H1 (cell line): ENCODE measurements around the gene INTS2. TPM values are rescaled to one million over a fixed set of nuclear protein-coding genes. Genes with fewer than 3 reads are reported as not detected.

Experiments
- CTCF ChIA-PET: fragments of 300-600 bp; sonication (Branson Sonifier 250); formaldehyde crosslinking; loops from one replicate; lab custom pipeline; 2021; ENCODE audit not compliant: partially characterized antibody; lab: Charles Lee
- POLR2A ChIA-PET: fragments of 300-600 bp; sonication (Branson Sonifier 250); formaldehyde crosslinking; loops from one replicate; lab custom pipeline; 2021; ENCODE audit warnings: inconsistent platforms; ENCODE audit not compliant: partially characterized antibody; lab: Charles Lee
- DNase-seq, 2 experiments: peaks; one replicate each; pipeline versions ENCODE4 v3.0.0 to v3.0.0-alpha.2; 2010 to 2022; ENCODE audit warnings: low spot score in 2 of 2, low read depth in 1 of 2, mixed read lengths in 1 of 2
- FAIRE-seq: peaks from 2 replicates; lab custom pipeline; 2011; peaks lifted over from hg19 to GRCh38; lab: Jason Lieb, UNC
- H2AFZ ChIP-seq: 2 replicates; pipeline ENCODE4 v1.8.1; 2012; ENCODE audit warnings: low read length, inconsistent platforms
- H2AK5ac ChIP-seq: 2 replicates; pipeline ENCODE4 v1.6.1; 2013; ENCODE audit warnings: low read depth, low read length
- H2BK120ac ChIP-seq: replicated peaks from 2 replicates; pipeline ENCODE3; 2013; ENCODE audit warnings: low read depth, low read length, inconsistent platforms
- H2BK12ac ChIP-seq: 2 replicates; pipeline ENCODE4 v1.6.1; 2013; ENCODE audit warnings: low read depth, low read length
- H2BK15ac ChIP-seq: 2 replicates; pipeline ENCODE4 v1.6.1; 2013; ENCODE audit warnings: low read length
- H2BK20ac ChIP-seq: 2 replicates; pipeline ENCODE4 v1.6.1; 2013; ENCODE audit warnings: low read length
- H2BK5ac ChIP-seq: 2 replicates; pipeline ENCODE4 v1.6.1; 2013; ENCODE audit warnings: low read depth, low read length
- H3K14ac ChIP-seq: 2 replicates; pipeline ENCODE4 v1.6.1; 2013; ENCODE audit warnings: inconsistent platforms; ENCODE audit not compliant: insufficient read length
- H3K18ac ChIP-seq: 2 replicates; pipeline ENCODE4 v1.6.1; 2013; ENCODE audit warnings: low read length; ENCODE audit errors: extremely low read depth
- H3K23ac ChIP-seq: 2 replicates; pipeline ENCODE4 v1.6.1; 2013; ENCODE audit warnings: inconsistent platforms; ENCODE audit not compliant: insufficient read length
- H3K23me2 ChIP-seq: 2 replicates; pipeline ENCODE4 v1.6.1; 2013; ENCODE audit warnings: low read depth, low read length
- H3K27ac ChIP-seq: 2 replicates; pipeline ENCODE4 v1.6.1; 2011; ENCODE audit warnings: low read depth, low read length, inconsistent platforms
- H3K27me3 ChIP-seq, 4 experiments: replicated peaks in 1 of 4; 1 replicate in 1 of 4; 2 replicates in 3 of 4; pipeline versions ENCODE4 v1.6.1 to v1.8.1; 2011 to 2013; ENCODE audit warnings: low read length in 3 of 4, mild to moderate bottlenecking in 3 of 4, inconsistent platforms in 2 of 4, mixed read lengths in 2 of 4, moderate library complexity in 1 of 4; ENCODE audit not compliant: control insufficient read depth in 3 of 4, insufficient read depth in 3 of 4; ENCODE audit errors: extremely low read depth in 1 of 4
- H3K36me3 ChIP-seq, 4 experiments: 2 replicates each; pipeline versions ENCODE4 v1.6.1 to v1.8.1; 2011 to 2013; ENCODE audit warnings: mild to moderate bottlenecking in 4 of 4, low read length in 3 of 4, moderate library complexity in 2 of 4, control low read depth in 1 of 4, inconsistent platforms in 1 of 4; ENCODE audit not compliant: insufficient read depth in 4 of 4, control insufficient read depth in 2 of 4
- H3K4ac ChIP-seq: replicated peaks from 2 replicates; pipeline ENCODE3; 2013; ENCODE audit warnings: low read length, low read depth, mixed read lengths, inconsistent platforms; ENCODE audit not compliant: insufficient read length
- H3K4me1 ChIP-seq, 4 experiments: replicated peaks in 1 of 4; 1 replicate in 1 of 4; 2 replicates in 3 of 4; pipeline versions ENCODE4 v1.6.1 to v1.8.1; 2011 to 2013; ENCODE audit warnings: low read length in 3 of 4, inconsistent platforms in 2 of 4, mixed read lengths in 1 of 4; ENCODE audit not compliant: insufficient read depth in 4 of 4, control insufficient read depth in 3 of 4
- H3K4me2 ChIP-seq, 2 experiments: 2 replicates each; pipeline versions ENCODE4 v1.6.1 to v1.8.1; 2011 to 2013; ENCODE audit warnings: low read depth in 2 of 2, low read length in 2 of 2, control low read depth in 1 of 2, inconsistent platforms in 1 of 2, mild to moderate bottlenecking in 1 of 2; ENCODE audit not compliant: insufficient read depth in 1 of 2
- H3K4me3 ChIP-seq, 4 experiments: fragments of 200-600, 300-600 bp in 1 of 4; sonication (generic), shearing (Covaris generic), sonication (Bioruptor Twin) in 1 of 4; 2 replicates each; pipeline versions ENCODE4 v1.5.1 to v1.8.1; 2011 to 2016; ENCODE audit warnings: low read length in 4 of 4, low read depth in 3 of 4, control low read depth in 2 of 4, inconsistent platforms in 2 of 4, mild to moderate bottlenecking in 2 of 4, mixed read lengths in 1 of 4, moderate library complexity in 1 of 4; ENCODE audit not compliant: insufficient read depth in 2 of 4; ENCODE audit errors: extremely low read depth in 1 of 4
- H3K56ac ChIP-seq: replicated peaks from 2 replicates; pipeline ENCODE3; 2013; ENCODE audit warnings: low read depth, mild to moderate bottlenecking, mixed read lengths, low read length, inconsistent platforms; ENCODE audit not compliant: insufficient read length
- H3K79me1 ChIP-seq: 2 replicates; pipeline ENCODE4 v1.6.1; 2013; ENCODE audit warnings: low read depth, low read length, control low read depth
- H3K79me2 ChIP-seq, 2 experiments: 2 replicates each; pipeline versions ENCODE4 v1.6.1 to v1.8.1; 2012 to 2013; ENCODE audit warnings: low read length in 2 of 2, mild to moderate bottlenecking in 2 of 2, inconsistent platforms in 1 of 2; ENCODE audit not compliant: insufficient read depth in 2 of 2, control insufficient read depth in 1 of 2
- H3K9ac ChIP-seq, 4 experiments: replicated peaks in 1 of 4; 1 replicate in 1 of 4; 2 replicates in 3 of 4; pipeline versions ENCODE4 v1.6.1 to v1.8.1; 2011 to 2013; ENCODE audit warnings: low read depth in 3 of 4, low read length in 3 of 4, control low read depth in 2 of 4, mild to moderate bottlenecking in 2 of 4, moderate library complexity in 2 of 4, inconsistent platforms in 1 of 4; ENCODE audit errors: extremely low read depth in 1 of 4
- H3K9me3 ChIP-seq, 2 experiments: 2 replicates each; pipeline versions ENCODE4 v1.6.1 to v1.8.1; 2012 to 2013; ENCODE audit warnings: mild to moderate bottlenecking in 2 of 2, moderate library complexity in 2 of 2, control low read depth in 1 of 2, inconsistent platforms in 1 of 2, low read depth in 1 of 2, low read length in 1 of 2, mixed read lengths in 1 of 2; ENCODE audit not compliant: insufficient read depth in 2 of 2
- H4K20me1 ChIP-seq, 2 experiments: replicated peaks in 1 of 2; 2 replicates each; pipeline versions ENCODE3 to v1.8.1; 2011 to 2013; ENCODE audit warnings: inconsistent platforms in 2 of 2, low read length in 2 of 2, mild to moderate bottlenecking in 1 of 2; ENCODE audit not compliant: insufficient read depth in 2 of 2, control insufficient read depth in 1 of 2
- H4K5ac ChIP-seq: 2 replicates; pipeline ENCODE4 v1.6.1; 2013; ENCODE audit warnings: low read length, low read depth, mixed read lengths, inconsistent platforms; ENCODE audit not compliant: insufficient read length
- H4K8ac ChIP-seq: 2 replicates; pipeline ENCODE4 v1.8.0; 2013; ENCODE audit warnings: mild to moderate bottlenecking, moderate library complexity, low read length, inconsistent platforms; ENCODE audit not compliant: insufficient read depth; ENCODE audit errors: extremely low read depth
- H4K91ac ChIP-seq: replicated peaks from 2 replicates; pipeline ENCODE3; 2013; ENCODE audit warnings: low read length, mixed read lengths, inconsistent platforms; ENCODE audit not compliant: insufficient read length
- HDAC6 ChIP-seq: IDR thresholded peaks from one replicate; pipeline ENCODE4 v1.7.1; 2012; ENCODE audit warnings: low read depth, mild to moderate bottlenecking, inconsistent platforms, low read length, moderate library complexity
- PHF8 ChIP-seq: fragments of 200-600 bp; sonication (generic); conservative IDR thresholded peaks from 2 replicates; pipeline ENCODE4 v1.7.1; 2012; ENCODE audit warnings: low read depth, mild to moderate bottlenecking, inconsistent platforms, low read length, moderate library complexity
- SP2 ChIP-seq: IDR thresholded peaks from 2 replicates; pipeline ENCODE4 v1.6.1; 2012; ENCODE audit warnings: mild to moderate bottlenecking, low read length, inconsistent platforms
- WGBS, 2 experiments: shearing (Covaris generic) in 1 of 2; methylation state at CpG; one replicate each; pipeline versions ENCODE4 v1.1.6 to v1.1.7; 2013 to 2015; ENCODE audit warnings: low lambda C conversion rate in 2 of 2, mixed read lengths in 2 of 2, inconsistent platforms in 1 of 2, low coverage in 1 of 2, missing lambda C conversion rate in 1 of 2; ENCODE audit not compliant: insufficient replicate concordance in 2 of 2, insufficient coverage in 1 of 2, insufficient read length in 1 of 2; ENCODE audit errors: extremely low coverage in 1 of 2, missing lambda C conversion rate in 1 of 2; 5-methylcytosine and 5-hydroxymethylcytosine counted together
- polyA plus RNA-seq, 7 experiments: library from polyadenylated mRNA; depleted of rRNA in 3 of 7; stranded (reverse) in 5 of 7; unstranded in 2 of 7; fragments of >200 nt in 5 of 7; fragments of 200-250 nt in 2 of 7; gene quantifications; 1 replicate in 5 of 7; 2 replicates in 1 of 7; 4 replicates in 1 of 7; pipeline versions ENCODE4 v1.2.1 to v1.2.3, GENCODE V29; 2011 to 2013; ENCODE audit warnings: missing spikeins in 2 of 7, mixed read lengths in 2 of 7
- total RNA-seq: library from RNA; stranded (reverse); fragmentation: NEBNext Ultra II Directional; extraction: Animal tissue kit (Norgen Biotek cat#: 25700); gene quantifications from 2 replicates; pipeline ENCODE4 v1.2.1, GENCODE V29; 2021

The INTS2 gene
- total and polyA plus RNA-seq, 2 of the 8 experiments (the other 6 are each of a cell fraction or from before 2014, with no cell fraction given): 9.4 to 21.8 TPM

DNA sequence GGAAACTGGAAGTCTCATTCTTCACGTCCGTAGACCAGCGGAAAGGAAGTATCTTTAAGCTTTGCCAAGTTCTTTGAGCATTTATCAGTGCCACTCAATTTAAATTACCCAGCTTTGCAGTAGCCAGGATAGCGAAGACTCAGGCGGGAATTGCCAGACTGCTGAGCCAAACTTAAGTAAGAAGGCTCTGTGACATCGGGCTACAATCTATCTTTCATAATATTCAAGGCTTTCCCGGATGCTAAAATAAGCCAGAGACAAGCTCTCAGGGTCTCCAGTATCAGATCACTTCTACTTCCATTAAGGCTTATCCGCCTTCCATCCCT is 64.0 kb downstream of the INTS2 start:
- Histone ChIP-seq H2BK120ac (no peak overlapping the region), H3K23me2 (no peaks in the 10 kb centered on the region), H3K18ac (no peak overlapping the region), H3K14ac (no peak overlapping the region), H3K4ac (no peak overlapping the region), H4K91ac (no peak overlapping the region), H4K8ac (no peak overlapping the region), H2AK5ac (no peak overlapping the region), H4K20me1 (no peaks in the 10 kb centered on the region), H3K79me1 (no peaks in the 10 kb centered on the region), H3K23ac (no peak overlapping the region), H2BK5ac (no peak overlapping the region), H3K9me3 (no peaks in the 10 kb centered on the region), H2AFZ (peak overlapping the region; percentile 100), H2BK15ac (no peak overlapping the region), H3K36me3 (peaks cover 0 to 28% (median 7%) of the 10 kb centered on the region in 4 experiments; a peak in 5 of 8 replicates), H3K79me2 (peaks cover 0 to 25% of the 10 kb centered on the region in 2 experiments; a peak in 3 of 4 replicates), H2BK20ac (no peak overlapping the region), H3K27ac (peak overlapping the region; percentile 67; the same call in 1 of the 2 replicates), H4K5ac (no peak overlapping the region), H3K27me3 (peaks cover 0 to 1% (median 0%) of the 10 kb centered on the region in 4 experiments; a peak in 1 of 7 replicates), H3K4me2 (peak overlapping the region; percentile 67 to 68), H3K56ac (no peak overlapping the region), H3K4me3 (peak overlapping the region; percentile 90 to 94 (median 91)), H3K9ac (peak overlapping the region; percentile 36 to 89 (median 62)), H3K4me1 (peaks cover 0 to 4% (median 0%) of the 10 kb centered on the region in 4 experiments; a peak in 2 of 7 replicates), H2BK12ac (no peak overlapping the region)
- CTCF ChIA-PET: interaction anchor here (0.6 kb wide), 1 partner anchor 353 kb away, joined by 3 read pairs; no protein-coding TSS in a partner anchor
- 11% methylated on average over 8 of the region's 8 CpGs; no CpG with 5 or more reads in 1 of the 2 experiments for WGBS, 2 experiments
- TF ChIP-seq HDAC6 (no peak), PHF8 (0 out of 2 replicates have a peak, but pooled peaks have one; percentile 6), SP2 (no peak)
- FAIRE-seq (no peak), DNase-seq (peak in 1 of 2 experiments; percentile 48)
- POLR2A ChIA-PET: interaction anchor here (0.7 to 1.7 kb wide), 11 partner anchors 9 to 189 kb away, joined by 3 to 5 read pairs (median 3); no protein-coding TSS in a partner anchor
